EL (cell line): ENCODE results near the gene TOM1.
"Not testable (repeated sequence)": the region's sequence is repeated elsewhere in the genome, so short reads cannot be mapped to it uniquely, and the experiment has no call there.

Experiments
- DNase-seq: peaks from one replicate; pipeline ENCODE4 v3.0.0-alpha.2; 2016

Gene TOM1

DNA sequence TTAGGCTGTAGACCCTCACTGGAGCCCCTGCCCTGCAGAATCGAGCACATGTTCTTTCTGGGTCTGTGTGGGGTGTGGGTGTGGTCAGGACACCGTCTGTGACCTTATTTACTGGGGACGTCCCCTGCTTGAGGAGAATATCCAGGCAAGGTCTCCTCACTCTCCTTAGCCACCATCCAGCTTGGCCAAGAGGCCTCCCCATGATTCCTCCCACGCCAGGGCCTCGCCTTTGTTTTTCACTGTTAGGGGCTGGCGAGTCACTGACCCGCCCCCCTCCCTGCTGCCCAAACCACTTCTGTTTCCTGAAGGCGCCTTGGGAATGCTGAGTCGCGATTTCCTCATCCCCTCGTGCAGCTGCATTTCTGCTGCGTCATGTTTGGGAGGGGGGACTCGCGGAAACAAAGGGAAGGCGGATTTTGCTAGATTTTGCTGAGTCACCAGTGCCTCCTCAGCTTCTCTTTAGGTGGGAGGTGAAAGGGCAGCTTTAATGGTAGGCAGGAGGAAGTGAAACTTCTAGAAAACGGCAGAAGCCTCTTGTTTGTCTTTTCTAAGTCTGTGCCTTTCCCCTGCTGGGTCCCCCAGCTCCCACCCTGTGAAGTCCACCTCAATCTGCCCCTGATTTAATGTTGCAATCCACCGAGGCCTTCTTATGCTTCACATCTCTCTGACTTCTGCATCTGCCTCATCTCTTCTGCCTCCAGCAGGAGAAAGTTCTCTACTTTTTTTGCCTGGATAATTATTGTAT lies 77.2 kb downstream of the TOM1 start:
- DNase-seq: peak; percentile 99

DNA sequence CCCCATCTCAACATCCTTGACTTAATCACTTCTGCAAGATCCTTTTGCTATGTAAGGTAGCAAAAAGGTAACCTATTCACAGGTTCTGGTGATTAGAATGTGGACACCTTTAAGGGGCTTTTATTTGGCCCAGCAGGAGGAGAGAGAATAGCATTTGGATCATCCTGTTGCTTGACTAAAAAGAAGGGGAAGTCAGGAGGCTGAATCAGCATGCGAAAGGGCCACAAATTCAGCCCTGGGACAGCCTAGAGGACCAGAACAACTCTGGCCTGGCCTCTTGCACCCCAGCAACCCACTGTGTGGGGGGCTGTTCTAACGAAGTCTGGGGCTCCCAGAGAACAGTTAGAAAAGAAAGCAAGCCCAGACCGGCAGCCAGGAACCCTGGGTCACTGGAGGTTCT lies 78.0 kb downstream of the TOM1 start:
- DNase-seq: no peak

DNA sequence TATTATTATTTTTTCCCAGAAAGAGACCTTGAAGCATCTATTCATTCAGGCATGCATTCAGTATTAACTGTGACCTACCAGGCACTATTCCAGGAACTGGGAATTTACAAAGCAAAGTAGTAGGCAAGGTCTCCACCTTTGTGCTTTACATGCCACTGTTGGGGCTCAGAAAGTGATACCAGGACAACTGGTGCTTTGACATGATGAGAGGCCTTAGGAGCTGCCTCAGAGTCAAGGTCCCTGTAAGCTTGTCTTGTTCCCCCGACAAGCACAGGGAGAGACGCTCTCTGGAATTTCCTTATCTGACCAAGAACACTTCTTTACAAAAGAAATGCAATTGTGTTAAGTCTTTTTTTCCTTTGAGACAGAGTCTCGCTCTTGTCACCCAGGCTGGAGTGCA lies 78.9 kb downstream of the TOM1 start:
- DNase-seq: no peak

DNA sequence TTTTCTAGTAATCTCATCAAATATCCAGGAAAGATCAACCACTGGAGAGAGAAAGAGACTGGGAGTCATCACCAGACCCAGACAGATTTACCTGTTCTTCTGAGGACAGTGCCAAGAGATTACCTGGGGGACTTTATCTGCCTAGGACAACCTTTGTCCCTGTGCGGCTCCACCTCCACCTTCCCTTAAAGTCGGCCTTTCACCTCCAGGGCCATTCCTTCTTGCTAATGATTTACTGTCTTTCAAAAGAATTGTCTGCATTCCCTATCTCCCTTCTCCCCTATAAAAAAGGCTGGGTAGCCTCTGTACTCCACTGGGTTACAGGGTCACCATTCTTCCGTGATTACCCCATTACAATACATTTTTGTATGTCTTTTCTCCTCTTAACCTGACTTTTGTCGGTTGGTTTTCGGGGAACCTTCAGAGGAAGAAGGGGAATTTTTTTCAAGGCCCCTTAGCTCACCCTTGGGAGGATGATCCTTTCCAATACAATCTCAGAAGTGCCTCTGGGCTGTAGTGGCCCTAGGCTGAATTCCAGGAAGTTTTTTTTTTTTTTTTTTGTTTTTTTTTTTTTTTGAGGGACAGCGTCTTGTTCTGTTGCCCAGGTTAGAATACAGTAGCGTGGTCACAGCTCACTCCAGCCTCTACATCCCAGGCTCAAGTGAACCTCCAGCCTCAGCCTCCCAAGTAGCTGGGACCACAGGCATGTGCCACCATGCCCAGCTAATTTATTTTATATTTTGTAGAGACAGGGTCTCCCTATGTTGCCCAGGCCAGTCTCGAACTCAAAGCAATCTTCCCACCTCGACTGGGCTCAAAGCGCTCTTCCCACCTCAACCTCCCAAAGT lies 79.7 kb downstream of the TOM1 start:
- DNase-seq: no peak

DNA sequence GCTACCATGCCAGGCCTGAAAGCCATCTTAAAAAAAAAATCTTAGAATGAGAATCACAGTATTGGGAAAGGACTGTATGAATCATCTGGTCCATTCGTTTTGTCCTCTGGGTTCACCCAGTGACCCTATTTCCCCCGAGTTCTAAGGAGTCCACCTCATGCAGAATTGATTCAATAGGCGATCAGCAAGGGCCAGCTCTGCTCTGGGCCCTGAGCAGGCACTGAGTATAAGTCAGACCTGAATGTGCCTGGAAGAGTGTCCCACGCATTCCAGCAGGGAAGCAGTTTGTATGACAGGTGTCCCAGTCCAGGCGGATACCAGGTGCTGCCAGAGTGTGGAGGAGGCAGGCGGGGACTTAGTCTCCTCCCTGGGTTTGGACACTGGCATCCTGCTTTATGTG lies 80.3 kb downstream of the TOM1 start:
- peak; percentile 30 for DNase-seq

DNA sequence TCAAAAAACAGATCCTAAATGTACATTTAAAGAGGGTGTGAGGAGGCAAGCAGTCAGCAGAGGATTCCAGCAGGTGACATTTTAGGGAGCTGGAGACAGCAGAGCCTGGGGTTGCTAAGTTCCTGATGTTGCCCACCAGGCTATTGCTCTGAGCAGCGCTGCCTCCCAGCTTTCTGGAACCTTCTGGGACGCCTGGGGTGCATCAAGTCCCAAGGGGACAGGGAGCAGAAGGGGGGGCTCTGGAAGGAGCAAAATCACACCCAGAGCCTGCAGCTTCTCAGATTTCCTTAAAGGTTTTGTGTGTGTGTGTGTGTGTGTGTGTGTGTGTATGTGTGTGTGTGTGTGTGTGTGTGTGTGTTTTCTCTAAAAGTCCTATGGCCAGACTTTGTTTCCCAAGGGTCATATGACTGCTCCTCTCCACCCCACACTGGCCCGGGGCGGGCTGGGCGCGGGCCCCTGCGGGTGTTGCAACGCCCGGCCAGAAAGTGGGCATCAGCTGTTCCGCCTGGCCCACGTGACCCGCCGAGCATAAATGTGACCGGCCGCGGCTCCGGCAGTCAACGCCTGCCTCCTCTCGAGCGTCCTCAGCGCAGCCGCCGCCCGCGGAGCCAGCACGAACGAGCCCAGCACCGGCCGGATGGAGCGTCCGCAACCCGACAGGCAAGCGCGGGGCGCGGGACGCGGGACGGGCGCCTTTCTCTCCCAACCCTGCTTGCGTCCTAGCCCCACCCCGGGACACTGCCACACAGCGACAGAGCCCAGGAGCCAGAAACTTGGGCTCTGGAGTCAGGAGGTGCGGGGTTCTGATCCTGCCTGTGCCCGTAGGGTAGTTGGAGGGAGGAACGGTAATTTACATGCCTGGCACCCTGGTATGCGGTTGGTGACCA lies 81.1 kb downstream of the TOM1 start, which contains the start of gene HMOX1:
HMOX1 (plus strand) TSS at position 560 of the 887 bp plus-strand sequence; CDS start at position 638, 78 bp downstream.
- DNase-seq: peak; percentile 91

DNA sequence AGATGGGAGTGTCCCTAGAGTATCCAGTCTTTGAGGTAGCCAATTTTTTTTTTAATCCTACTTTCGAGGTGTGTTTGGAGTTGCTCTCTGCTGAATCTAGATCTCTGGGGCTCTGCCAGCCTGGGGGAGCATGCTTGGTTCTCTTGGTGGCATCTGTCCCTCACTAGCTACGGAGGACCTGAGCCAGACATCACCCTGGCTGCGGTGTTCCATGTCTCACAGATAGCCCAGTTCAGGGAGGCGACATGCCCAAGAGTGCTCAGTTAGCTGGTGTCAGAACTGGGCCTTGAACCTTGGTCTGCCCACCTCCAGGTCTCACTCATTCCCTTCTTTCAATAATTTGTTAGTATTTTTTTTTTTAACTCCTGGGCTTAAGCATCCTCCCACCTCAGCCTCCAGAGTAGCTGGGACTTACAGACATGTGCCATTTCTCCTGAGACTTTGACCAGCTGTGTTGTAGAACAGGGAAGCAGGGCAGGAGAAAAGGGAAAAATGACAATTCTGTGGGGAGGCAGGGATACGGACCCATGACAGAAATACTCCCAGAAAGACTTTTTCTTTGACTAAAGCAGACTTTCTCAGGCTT lies 81.8 kb downstream of the TOM1 start:
- peak; percentile 19 for DNase-seq

DNA sequence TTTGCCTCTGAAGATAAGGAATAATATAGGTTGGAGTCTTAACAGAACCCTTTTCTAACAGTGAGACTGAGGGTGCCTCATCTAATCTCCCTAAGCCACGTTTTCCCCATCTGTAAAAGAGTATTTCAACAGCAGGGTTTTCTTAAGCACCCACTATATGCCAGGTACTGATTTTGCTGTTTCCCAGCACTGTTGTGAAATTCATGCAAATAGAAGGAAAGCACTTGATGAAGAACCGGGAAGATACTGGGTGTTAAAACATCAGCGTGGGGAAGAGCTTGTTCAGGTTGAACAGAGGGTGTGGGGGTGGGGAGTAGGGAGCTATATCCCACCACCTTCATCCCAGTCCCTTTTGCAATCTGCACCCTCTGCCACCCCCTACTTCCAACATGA lies 84.0 kb downstream of the TOM1 start:
- no peak for DNase-seq

DNA sequence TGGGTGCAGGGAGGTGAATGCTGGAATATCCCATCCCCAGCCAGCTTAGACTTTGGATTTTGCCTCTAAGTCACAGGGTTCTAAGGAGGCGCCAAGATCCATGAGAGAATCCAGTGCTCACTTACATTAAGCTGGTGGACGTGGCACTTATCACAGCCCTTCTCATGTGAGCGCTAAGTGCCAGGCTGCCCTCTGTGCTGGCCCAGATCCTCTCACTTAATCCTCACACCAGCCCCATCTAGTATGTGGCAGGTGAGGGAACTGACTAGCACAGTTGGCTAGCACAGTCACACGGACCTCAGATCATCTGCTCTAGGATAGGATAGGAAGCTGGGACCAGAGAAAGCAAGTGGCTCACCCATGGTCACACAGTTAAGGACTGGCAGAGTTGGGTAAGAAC lies 84.8 kb downstream of the TOM1 start:
- DNase-seq: no peak

DNA sequence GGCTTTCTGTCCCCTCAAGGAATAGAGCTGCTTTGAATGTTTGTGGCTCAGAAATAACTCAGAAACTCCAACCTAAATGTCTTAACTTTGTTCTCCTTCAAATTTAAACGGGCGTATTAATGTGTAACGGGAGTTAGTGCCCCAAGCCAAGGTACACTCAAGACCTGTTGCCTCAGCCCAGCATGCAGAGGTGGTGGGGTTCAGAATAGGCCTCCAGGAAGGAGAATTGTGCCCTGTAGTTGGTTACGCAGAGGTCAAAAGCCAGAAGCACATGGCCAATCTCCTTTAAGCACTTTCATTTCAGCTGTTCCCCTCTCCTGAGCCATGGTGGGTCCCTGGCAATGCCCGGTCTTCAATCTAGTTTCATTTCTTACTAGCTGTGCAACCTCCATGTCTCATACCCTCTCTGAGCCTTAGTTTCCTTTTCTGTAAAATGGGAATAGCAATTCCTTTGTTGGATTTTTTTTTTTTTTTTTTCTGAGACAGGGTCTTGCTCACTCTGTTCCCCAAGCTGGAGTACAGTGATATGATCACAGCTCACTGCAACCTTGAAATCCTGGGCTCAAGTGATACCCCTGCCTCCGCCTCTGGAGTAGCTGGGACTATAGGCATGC lies 85.4 kb downstream of the TOM1 start:
- no peak for DNase-seq

DNA sequence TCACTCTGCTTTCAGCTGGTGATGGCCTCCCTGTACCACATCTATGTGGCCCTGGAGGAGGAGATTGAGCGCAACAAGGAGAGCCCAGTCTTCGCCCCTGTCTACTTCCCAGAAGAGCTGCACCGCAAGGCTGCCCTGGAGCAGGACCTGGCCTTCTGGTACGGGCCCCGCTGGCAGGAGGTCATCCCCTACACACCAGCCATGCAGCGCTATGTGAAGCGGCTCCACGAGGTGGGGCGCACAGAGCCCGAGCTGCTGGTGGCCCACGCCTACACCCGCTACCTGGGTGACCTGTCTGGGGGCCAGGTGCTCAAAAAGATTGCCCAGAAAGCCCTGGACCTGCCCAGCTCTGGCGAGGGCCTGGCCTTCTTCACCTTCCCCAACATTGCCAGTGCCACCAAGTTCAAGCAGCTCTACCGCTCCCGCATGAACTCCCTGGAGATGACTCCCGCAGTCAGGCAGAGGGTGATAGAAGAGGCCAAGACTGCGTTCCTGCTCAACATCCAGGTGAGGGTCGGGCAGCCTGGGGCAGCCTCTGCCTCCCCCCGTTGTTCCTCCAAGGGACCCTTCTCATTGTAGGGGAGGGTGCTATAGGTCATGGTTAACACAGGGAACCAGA lies 87.1 kb downstream of the TOM1 start:
- no peak for DNase-seq

DNA sequence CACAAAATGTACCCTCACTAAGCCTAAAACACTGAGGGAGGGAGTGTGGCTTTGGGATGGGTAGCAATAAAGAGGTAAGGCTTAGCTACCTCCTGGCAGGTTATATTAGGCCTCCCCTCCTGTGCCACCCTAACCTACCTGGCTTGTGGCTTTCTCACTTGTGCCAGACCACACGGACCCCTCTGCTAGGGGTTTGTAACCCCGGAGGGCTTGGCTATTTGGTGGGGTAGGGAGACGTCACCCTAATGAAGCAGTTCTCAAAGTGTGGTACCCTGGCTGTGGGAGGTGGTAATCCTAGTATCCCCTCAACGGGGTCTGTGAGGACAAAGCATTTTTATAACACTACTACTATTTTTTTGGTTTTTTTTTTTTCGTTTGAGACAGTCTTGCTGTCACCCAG lies 91.2 kb downstream of the TOM1 start:
- DNase-seq: no peak

DNA sequence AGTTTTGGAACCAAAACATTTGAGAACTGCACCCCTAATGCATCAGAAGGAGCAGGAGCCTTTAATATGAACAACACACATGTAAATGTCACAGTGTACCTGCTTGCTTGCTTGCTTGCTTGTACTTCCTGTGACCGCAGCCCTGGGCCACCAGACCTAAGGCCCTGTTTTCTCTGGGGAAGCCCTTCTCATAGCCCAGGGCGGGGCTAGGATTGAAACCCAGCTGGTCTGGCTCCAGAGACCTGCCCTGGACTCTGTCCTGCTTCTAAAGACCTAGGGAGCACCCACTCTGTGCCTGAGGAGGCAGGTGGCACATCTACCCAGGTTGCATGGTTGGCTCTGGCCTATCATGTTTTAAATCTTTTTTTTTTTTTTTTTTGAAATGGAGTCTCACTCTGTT lies 92.7 kb downstream of the TOM1 start:
- no peak for DNase-seq

DNA sequence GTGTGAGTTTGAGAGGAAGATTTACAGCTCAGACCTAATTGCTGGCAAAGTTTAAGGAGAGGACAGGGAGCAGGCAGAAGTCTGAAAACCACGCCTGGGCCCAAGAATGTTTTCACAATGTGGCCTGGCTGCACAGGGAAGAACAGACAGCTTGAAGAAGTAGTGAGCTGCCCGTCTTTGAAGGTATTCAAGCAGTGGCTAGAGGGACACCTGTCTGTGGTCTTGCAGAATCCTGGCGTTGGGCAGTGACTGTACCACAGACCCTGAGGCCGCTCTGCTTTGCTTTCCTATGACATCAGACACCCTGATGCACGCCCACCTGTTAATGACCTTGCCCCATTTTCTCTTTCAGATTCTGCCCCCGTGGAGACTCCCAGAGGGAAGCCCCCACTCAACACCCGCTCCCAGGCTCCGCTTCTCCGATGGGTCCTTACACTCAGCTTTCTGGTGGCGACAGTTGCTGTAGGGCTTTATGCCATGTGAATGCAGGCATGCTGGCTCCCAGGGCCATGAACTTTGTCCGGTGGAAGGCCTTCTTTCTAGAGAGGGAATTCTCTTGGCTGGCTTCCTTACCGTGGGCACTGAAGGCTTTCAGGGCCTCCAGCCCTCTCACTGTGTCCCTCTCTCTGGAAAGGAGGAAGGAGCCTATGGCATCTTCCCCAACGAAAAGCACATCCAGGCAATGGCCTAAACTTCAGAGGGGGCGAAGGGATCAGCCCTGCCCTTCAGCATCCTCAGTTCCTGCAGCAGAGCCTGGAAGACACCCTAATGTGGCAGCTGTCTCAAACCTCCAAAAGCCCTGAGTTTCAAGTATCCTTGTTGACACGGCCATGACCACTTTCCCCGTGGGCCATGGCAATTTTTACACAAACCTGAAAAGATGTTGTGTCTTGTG lies 93.7 kb downstream of the TOM1 start:
- DNase-seq: no peak

DNA sequence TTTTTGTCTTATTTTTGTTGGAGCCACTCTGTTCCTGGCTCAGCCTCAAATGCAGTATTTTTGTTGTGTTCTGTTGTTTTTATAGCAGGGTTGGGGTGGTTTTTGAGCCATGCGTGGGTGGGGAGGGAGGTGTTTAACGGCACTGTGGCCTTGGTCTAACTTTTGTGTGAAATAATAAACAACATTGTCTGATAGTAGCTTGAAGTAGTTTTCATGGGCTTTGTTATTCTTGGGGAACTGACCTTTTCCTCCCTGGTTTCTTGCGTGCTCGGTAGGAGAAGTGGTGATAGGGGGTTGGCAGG lies 94.3 kb downstream of the TOM1 start:
- DNase-seq: no peak

DNA sequence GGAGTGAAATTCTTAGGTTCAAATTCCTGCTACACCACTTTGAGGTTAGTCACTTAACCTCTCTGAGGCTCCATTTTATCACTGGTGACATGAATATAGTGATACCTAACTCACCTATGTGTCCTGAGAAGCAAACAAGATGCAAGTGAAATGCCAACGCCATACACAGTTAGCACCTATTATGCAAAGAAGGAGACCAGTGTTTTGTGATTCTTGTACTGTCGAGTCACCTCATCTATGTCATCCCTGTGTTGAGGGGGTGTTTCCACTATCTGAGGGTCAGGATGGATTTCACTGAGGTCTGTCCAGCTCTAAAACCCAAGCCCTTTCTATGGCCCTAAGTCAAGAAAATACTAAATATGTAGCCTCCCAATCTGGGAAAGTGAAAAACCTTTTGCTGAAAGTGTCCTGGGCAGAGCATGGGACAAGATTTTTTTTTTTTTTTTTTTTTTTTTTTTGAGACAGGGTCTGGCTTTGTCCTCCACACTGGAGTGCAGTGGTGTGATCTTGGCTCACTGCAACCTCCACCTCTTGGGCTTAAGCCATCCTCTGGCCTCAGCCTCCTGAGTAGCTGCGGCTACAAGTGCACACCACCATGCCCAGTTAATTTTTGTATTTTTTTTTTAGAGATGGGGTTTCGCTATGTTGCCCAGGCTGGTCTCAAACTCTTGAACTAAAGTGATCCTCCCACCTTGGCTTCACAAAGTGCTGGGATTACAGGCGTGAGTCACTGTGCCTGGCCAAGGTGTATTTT lies 95.3 kb downstream of the TOM1 start:
- no peak for DNase-seq

DNA sequence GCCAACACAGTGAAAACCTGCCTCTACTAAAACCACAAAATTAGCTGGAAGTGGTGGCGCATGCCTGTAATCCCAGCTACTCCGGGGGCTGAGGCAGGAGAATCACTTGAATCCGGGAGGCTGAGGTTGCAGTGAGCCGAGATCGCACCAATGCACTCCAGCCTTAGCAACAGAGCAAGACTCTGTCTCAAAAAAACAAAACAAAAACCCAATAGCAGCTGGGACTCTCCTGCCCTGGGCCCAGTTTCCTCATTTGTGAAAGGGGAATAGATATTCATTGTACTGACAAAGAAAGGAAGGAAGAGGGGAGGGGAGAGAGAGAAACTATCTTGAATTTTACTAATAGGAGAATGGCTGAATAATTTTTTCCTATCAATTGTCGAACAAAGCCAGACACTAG lies 96.9 kb downstream of the TOM1 start:
- DNase-seq: not testable (repeated sequence)

DNA sequence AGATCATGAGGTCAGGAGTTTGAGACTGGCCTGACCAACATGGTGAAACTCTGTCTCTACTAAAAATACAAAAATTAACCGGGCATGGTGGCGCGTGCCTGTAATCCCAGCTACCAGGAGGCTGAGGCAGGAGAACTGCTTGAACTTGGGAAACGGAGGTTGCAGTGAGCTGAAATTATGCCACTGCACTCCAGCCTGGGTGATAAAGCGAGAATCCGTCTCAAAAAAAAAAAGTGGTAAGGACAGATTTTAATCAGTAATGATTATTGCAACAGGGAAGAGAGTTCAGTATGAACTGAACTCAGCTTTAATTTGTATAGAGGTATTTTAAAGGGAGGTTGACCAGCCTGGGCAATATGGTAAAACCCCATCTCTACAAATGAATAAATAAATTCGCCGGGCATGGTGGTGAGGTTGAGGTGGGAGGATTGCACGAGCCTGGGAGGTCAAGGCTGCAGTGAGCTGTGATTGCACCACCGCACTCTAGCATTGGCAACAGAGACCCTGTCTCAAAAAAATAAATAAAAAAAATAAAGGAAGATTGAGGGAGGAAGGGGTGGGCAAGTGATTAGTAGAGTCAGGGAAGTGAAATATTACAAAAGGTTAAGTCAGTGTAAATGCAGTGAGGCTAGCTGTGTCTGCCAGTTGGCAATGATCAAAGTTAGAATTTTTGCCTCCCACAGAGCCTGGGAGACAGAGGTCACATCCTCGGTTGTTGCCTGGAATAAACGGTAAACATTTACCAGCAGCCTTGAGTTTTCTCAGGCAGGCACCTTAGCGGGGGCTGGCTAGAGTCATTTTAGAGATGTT lies 97.6 kb downstream of the TOM1 start:
- no peak for DNase-seq
